Smooth muscle cell (in vitro differentiated cells): ENCODE data around the gene PTPRC. TPM values are rescaled to one million over a fixed set of nuclear protein-coding genes. Genes with fewer than 3 reads are reported as not detected.
"Not testable (repeated sequence)": the region's sequence is repeated elsewhere in the genome, so short reads cannot be mapped to it uniquely, and the experiment has no call there.

Experiments used
- DNase-seq: peaks from one replicate; lab custom pipeline; 2025; ENCODE audit not compliant: unreplicated experiment; lab: John Stamatoyannopoulos, UW
- H2AFZ ChIP-seq: fragments of 200-600 bp; sonication (generic); 2 replicates; pipeline ENCODE4 v1.6.0; 2016; ENCODE audit warnings: antibody characterized with exemption, low read depth, mild to moderate bottlenecking
- H3F3A ChIP-seq: fragments of 200-600 bp; sonication (generic); 2 replicates; pipeline ENCODE4 v1.6.0; 2017; ENCODE audit warnings: antibody characterized with exemption, low read depth
- H3K27ac ChIP-seq: fragments of 200-600 bp; sonication (generic); 2 replicates; pipeline ENCODE4 v1.5.1; 2016; ENCODE audit warnings: low read depth, mild to moderate bottlenecking
- H3K27me3 ChIP-seq: fragments of 200-600 bp; sonication (generic); 2 replicates; pipeline ENCODE4 v1.6.1; 2016; ENCODE audit warnings: low read depth, mild to moderate bottlenecking
- H3K36me3 ChIP-seq: fragments of 200-600 bp; sonication (generic); 2 replicates; pipeline ENCODE4 v1.5.1; 2016; ENCODE audit warnings: low read depth
- H3K4me1 ChIP-seq: fragments of 200-600 bp; sonication (generic); 2 replicates; pipeline ENCODE4 v1.5.1; 2016; ENCODE audit warnings: low read depth
- H3K4me2 ChIP-seq: fragments of 200-600 bp; sonication (generic); 2 replicates; pipeline ENCODE4 v1.6.0; 2016; ENCODE audit warnings: mild to moderate bottlenecking
- H3K4me3 ChIP-seq: fragments of 200-600 bp; sonication (generic); 2 replicates; pipeline ENCODE4 v1.5.1; 2016; ENCODE audit warnings: mild to moderate bottlenecking
- H3K79me2 ChIP-seq: fragments of 200-600 bp; sonication (generic); 2 replicates; pipeline ENCODE4 v1.6.0; 2016; ENCODE audit warnings: low read depth, mild to moderate bottlenecking
- H3K9ac ChIP-seq: fragments of 200-600 bp; sonication (generic); 2 replicates; pipeline ENCODE4 v1.6.0; 2016; ENCODE audit warnings: low read depth
- H3K9me3 ChIP-seq: fragments of 200-600 bp; sonication (generic); replicated peaks from 2 replicates; pipeline ENCODE4 v1.5.1; 2016; ENCODE audit warnings: low read depth
- H4K20me1 ChIP-seq: fragments of 200-600 bp; sonication (generic); 2 replicates; pipeline ENCODE4 v1.6.0; 2016; ENCODE audit warnings: low read depth
- WGBS: methylation state at CpG from one replicate; pipeline ENCODE4 v1.1.7; 2016; ENCODE audit warnings: low lambda C conversion rate; 5-methylcytosine and 5-hydroxymethylcytosine counted together
- polyA plus RNA-seq: library from polyadenylated mRNA; unstranded; fragments of >200 nt; fragmentation: Nextera tagmentation; extraction: Ambion mirVana; gene quantifications from 2 replicates; pipeline ENCODE4 v1.2.1, GENCODE V29; 2016
- total RNA-seq: library from RNA; depleted of rRNA; stranded (reverse); fragments of >200 nt; gene quantifications from 2 replicates; pipeline ENCODE4 v1.2.3, GENCODE V29; 2014
- TF ChIP-seq, protein P1 (sequence below): fragments of 200-600 bp; sonication (generic); IDR thresholded peaks from 2 replicates; pipeline ENCODE4 v1.5.1; 2017; ENCODE audit warnings: borderline replicate concordance, mild to moderate bottlenecking, antibody characterized with exemption; ENCODE audit not compliant: insufficient read depth, poor library complexity, severe bottlenecking

Gene PTPRC
- total and polyA plus RNA-seq, 2 experiments from 2014 or later: 0.04 TPM; not detected in 1

DNA sequence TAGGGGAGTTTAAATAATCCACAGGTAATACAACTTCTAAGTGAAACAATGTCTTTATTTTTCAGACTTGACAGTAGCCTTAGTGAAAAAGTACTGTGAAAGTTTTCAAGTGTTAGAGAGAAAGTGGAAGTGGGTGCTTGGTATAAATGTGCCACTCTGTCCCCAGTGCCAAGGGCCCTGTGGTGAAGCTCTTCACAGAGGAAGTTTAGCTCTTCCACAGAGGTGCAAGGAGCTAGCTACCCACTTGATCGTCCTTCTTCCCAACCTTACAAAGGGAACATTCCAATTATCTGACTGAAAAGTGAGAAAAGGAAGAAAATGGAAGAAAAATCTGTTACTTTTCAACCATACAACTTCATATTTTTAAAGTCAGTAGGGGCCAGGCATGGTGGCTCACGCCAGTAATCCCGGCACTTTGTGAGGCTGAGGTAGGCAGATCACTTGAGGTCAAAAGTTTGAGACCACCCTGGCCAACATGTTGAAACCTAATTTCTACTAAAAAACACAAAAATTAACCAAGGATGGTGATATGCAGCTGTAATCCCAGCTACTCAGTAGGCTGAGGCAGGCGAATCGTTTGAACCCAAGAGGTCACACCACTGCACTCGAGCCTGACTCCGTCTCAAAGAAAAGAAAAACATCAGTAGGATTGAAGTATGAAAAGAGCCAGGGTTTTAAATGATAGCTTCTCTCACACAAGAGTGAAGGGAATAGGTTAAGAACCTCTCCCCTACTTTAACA is 41.0 kb upstream of the PTPRC start:
- Histone ChIP-seq H2AFZ (no peak overlapping the region), H4K20me1 (no peaks in the 10 kb centered on the region), H3K27ac (no peak overlapping the region), H3K4me2 (no peak overlapping the region), H3K4me1 (no peaks in the 10 kb centered on the region), H3K9me3 (no peaks in the 10 kb centered on the region), H3K36me3 (no peaks in the 10 kb centered on the region), H3K27me3 (no peaks in the 10 kb centered on the region), H3K9ac (no peak overlapping the region), H3F3A (no peaks in the 10 kb centered on the region), H3K4me3 (no peak overlapping the region), H3K79me2 (no peaks in the 10 kb centered on the region)
- 93% methylated on average over 7 of the region's 7 CpGs for WGBS
- DNase-seq: no peak
- TF ChIP-seq, protein P1, sequence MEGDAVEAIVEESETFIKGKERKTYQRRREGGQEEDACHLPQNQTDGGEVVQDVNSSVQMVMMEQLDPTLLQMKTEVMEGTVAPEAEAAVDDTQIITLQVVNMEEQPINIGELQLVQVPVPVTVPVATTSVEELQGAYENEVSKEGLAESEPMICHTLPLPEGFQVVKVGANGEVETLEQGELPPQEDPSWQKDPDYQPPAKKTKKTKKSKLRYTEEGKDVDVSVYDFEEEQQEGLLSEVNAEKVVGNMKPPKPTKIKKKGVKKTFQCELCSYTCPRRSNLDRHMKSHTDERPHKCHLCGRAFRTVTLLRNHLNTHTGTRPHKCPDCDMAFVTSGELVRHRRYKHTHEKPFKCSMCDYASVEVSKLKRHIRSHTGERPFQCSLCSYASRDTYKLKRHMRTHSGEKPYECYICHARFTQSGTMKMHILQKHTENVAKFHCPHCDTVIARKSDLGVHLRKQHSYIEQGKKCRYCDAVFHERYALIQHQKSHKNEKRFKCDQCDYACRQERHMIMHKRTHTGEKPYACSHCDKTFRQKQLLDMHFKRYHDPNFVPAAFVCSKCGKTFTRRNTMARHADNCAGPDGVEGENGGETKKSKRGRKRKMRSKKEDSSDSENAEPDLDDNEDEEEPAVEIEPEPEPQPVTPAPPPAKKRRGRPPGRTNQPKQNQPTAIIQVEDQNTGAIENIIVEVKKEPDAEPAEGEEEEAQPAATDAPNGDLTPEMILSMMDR: no peak

DNA sequence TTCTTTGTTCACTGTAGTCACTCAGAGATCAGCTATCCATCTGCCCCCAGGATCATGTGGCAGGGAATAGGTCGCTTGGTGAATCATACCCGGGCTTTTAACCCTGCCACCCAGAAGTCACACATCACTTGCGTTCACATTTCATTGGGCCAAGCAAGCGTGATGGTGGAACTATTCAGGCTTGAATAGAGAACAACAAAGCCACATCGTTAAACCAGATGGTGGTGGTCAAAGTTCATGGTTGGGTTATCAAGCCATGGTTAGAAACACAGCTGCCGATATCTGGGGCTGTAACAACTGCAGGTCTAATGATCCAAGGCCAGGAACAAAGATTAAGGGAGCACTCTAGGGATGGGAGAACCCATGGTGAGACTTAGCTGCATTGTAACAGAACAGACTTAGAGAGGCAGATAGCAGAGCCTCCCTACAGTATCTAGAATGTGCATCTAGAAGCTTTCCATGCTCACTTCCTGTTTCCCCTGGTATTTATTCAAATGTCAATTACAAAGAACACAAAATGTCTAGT is 40.0 kb upstream of the PTPRC start:
- H3K4me1 ChIP-seq: no peaks in the 10 kb centered on the region
- H3K27me3 ChIP-seq: no peaks in the 10 kb centered on the region
- 95% methylated on average over 6 of the region's 6 CpGs for WGBS
- H3K9me3 ChIP-seq: no peaks in the 10 kb centered on the region
- H3F3A ChIP-seq: no peaks in the 10 kb centered on the region
- TF ChIP-seq, protein P1: no peak
- no peaks in the 10 kb centered on the region for H4K20me1 ChIP-seq
- no peaks in the 10 kb centered on the region for H3K79me2 ChIP-seq
- H3K27ac ChIP-seq: no peak overlapping the region
- no peaks in the 10 kb centered on the region for H3K36me3 ChIP-seq
- H2AFZ ChIP-seq: no peak overlapping the region
- no peak overlapping the region for H3K9ac ChIP-seq
- no peak overlapping the region for H3K4me2 ChIP-seq
- DNase-seq: no peak
- no peak overlapping the region for H3K4me3 ChIP-seq

DNA sequence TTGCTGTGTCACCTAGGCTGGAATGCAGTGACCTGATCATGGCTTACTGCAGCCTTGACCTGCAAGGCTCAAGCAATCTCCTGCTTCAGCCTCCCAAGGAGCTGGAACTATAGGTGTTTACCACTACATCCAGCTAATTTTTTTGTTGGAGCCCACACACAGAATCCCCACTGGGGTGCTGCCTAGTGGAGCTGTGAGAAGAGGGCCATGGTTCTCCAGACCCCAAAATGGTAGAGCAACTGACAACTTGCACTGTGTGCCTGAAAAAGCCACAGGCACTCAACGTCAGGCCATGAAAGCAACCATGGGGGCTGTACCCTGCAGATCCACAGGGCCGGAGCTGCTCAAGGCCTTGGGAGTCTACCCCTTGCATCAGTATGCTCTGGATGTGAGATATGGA is 39.1 kb upstream of the PTPRC start:
- DNase-seq: no peak
- Histone ChIP-seq H3K9ac (no peak overlapping the region), H3K4me3 (no peak overlapping the region), H3K27ac (no peak overlapping the region), H3K36me3 (no peaks in the 10 kb centered on the region), H3K79me2 (no peaks in the 10 kb centered on the region), H2AFZ (no peak overlapping the region), H4K20me1 (no peaks in the 10 kb centered on the region), H3F3A (no peaks in the 10 kb centered on the region), H3K4me1 (no peaks in the 10 kb centered on the region), H3K27me3 (no peaks in the 10 kb centered on the region), H3K4me2 (no peak overlapping the region), H3K9me3 (no peaks in the 10 kb centered on the region)
- 85% methylated on average over 2 of the region's 2 CpGs for WGBS
- TF ChIP-seq, protein P1: no peak

DNA sequence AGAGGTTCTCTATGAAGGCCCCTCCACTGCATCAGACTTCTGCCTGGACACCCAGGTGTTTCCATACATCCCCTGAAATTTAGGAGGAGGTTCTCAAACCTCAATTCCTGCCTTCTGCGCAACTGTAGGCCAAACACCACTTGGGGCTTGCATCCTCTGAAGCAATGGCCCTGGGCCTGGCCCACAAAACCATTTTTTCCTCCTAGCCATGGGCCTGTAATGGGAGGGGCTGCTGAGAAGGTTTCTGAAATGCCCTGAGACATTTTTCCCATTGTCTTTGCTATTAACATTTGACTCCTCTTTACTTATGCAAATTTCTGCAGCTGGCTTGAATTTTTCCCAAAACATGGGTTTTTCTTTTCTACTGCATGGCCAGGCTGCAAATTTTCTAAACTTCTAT is 37.9 kb upstream of the PTPRC start:
- Histone ChIP-seq H3K36me3 (no peaks in the 10 kb centered on the region), H3K9me3 (no peaks in the 10 kb centered on the region), H4K20me1 (no peaks in the 10 kb centered on the region), H3K9ac (no peak overlapping the region), H3K27ac (no peak overlapping the region), H3K27me3 (no peaks in the 10 kb centered on the region), H3K4me1 (peaks cover 3% of the 10 kb centered on the region), H2AFZ (no peak overlapping the region), H3K4me2 (no peak overlapping the region), H3K79me2 (no peaks in the 10 kb centered on the region), H3K4me3 (no peak overlapping the region), H3F3A (no peaks in the 10 kb centered on the region)
- no peak for DNase-seq
- TF ChIP-seq, protein P1: no peak
- WGBS: 95% methylated on average over 1 of the region's 1 CpG

DNA sequence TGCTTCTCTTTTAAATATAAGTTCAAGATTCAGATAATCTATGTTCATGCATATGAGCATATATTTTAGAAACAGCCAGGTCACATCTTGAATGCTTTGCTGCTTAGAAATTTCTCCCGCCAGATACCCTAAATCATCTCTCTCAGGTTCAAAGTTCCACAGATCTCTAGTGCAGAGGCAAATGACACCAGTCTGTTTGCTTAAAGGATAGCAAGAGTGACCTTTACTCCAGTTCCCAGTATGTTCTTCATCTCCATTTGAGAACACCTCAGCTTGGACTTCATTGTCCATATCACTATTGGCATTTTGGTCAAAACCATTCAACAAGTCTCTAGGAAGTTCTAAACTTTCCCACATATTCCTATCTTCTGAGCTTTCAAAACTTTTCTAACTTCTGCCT is 37.5 kb upstream of the PTPRC start:
- not testable (repeated sequence) for DNase-seq, H3K9ac ChIP-seq, H3F3A ChIP-seq, H3K36me3 ChIP-seq, H3K9me3 ChIP-seq, H3K4me3 ChIP-seq, H3K4me1 ChIP-seq, H3K79me2 ChIP-seq, H2AFZ ChIP-seq, H3K4me2 ChIP-seq, H3K27me3 ChIP-seq, H4K20me1 ChIP-seq, H3K27ac ChIP-seq
- WGBS: 95% methylated on average over 1 of the region's 1 CpG
